ENCODE results near the gene DYNC1H1.

- TF ChIP-seq CTCF (IDR thresholded peaks at IDR 0.05 in 4 of 5, conservative IDR thresholded peaks at IDR 0.05 in 1 of 5): no peak
- no peak for TF ChIP-seq POLR2A (IDR thresholded peaks at IDR 0.05)
Measured at GRCh38 chr14:101926085-101926484, 38.3 kb upstream of the DYNC1H1 start.
